A549 (cell line): ENCODE measurements around the gene PLA2G2A. TPM values are rescaled to one million over a fixed set of nuclear protein-coding genes. Genes with fewer than 3 reads are reported as not detected.

Experiments
- ATAC-seq, 2 experiments: fragments of 200-7000 bp in 1 of 2; fragments of >200 bp in 1 of 2; cut with Nextera tagmentation in 1 of 2; cut with Tn5 transposase in 1 of 2; 3 replicates each; pipeline versions ENCODE4 v1.8.0 to v1.9.1; 2018 to 2020; ENCODE audit warnings: mild to moderate bottlenecking in 1 of 2, moderate library complexity in 1 of 2
- CTCF ChIA-PET: fragments of 300-600 bp; sonication (Branson Sonifier 250); formaldehyde crosslinking; extraction: SDS; loops from one replicate; lab custom pipeline; 2021; ENCODE audit warnings: antibody characterized with exemption, inconsistent platforms; lab: Yijun Ruan, JAX
- POLR2A ChIA-PET: fragments of 350-600 bp; formaldehyde crosslinking; extraction: SDS; loops from one replicate; lab custom pipeline; 2021; ENCODE audit warnings: antibody characterized with exemption, inconsistent platforms; lab: Yijun Ruan, JAX
- DNase-seq, 2 experiments: peaks; one replicate each; pipeline versions ENCODE4 v3.0.0 to v3.0.0-alpha.2; 2011 to 2016; ENCODE audit warnings: low read depth in 1 of 2, low spot score in 1 of 2
- FAIRE-seq: peaks from 2 replicates; lab custom pipeline; 2011; peaks lifted over from hg19 to GRCh38; lab: Jason Lieb, UNC
- H3K27ac ChIP-seq, 2 experiments: fragments of >200 bp; sonication (Bioruptor Twin); formaldehyde crosslinking; 3 replicates each; pipeline ENCODE4 v1.5.1; 2016 to 2017
- H3K4me1 ChIP-seq: fragments of >200 bp; sonication (Bioruptor Twin); formaldehyde crosslinking; 3 replicates; pipeline ENCODE4 v1.6.1; 2016
- H3K4me2 ChIP-seq: fragments of >200 bp; sonication (Bioruptor Twin); formaldehyde crosslinking; 3 replicates; pipeline ENCODE4 v1.6.1; 2016
- H3K4me3 ChIP-seq: fragments of >200 bp; sonication (Bioruptor Twin); formaldehyde crosslinking; 3 replicates; pipeline ENCODE4 v1.5.1; 2016
- H3K9me3 ChIP-seq: fragments of >200 bp; sonication (Bioruptor Twin); formaldehyde crosslinking; 3 replicates; pipeline ENCODE4 v1.6.1; 2016
- CHD4 ChIP-seq: fragments of 200-600 bp; sonication (generic); IDR thresholded peaks from 2 replicates; pipeline ENCODE4 v1.6.1; 2016; ENCODE audit warnings: antibody characterized with exemption, mild to moderate bottlenecking, borderline replicate concordance
- EHF ChIP-seq: fragments of 250-450 bp; sonication (Bioruptor Pico); IDR thresholded peaks from 2 replicates; pipeline ENCODE4 v1.5.0; 2020; ENCODE audit warnings: mild to moderate bottlenecking
- FOSB ChIP-seq: fragments of 250-450 bp; sonication (Bioruptor Pico); IDR thresholded peaks from 2 replicates; pipeline ENCODE4 v1.5.0; 2020; ENCODE audit warnings: mild to moderate bottlenecking, moderate library complexity
- GATA3 ChIP-seq: IDR thresholded peaks from 2 replicates; pipeline ENCODE4 v1.6.1; 2012; ENCODE audit warnings: borderline replicate concordance
- HDAC2 ChIP-seq: fragments of 200-600 bp; sonication (generic); IDR thresholded peaks from 2 replicates; pipeline ENCODE4 v1.6.1; 2016
- HEYL ChIP-seq: fragments of 250-450 bp; sonication (Bioruptor Pico); IDR thresholded peaks from 2 replicates; pipeline ENCODE4 v1.8.0; 2021; ENCODE audit warnings: mild to moderate bottlenecking, moderate library complexity
- HOXB5 ChIP-seq: fragments of 250-450 bp; sonication (Bioruptor Pico); IDR thresholded peaks from 2 replicates; pipeline ENCODE4 v1.5.0; 2020; ENCODE audit warnings: mild to moderate bottlenecking, moderate library complexity
- JUN ChIP-seq, 2 experiments: fragments of >200 bp; sonication (Bioruptor Twin); formaldehyde crosslinking; IDR thresholded peaks; 2 replicates in 1 of 2; 3 replicates in 1 of 2; pipeline ENCODE4 v1.6.1; 2016 to 2017
- KDM1A ChIP-seq: fragments of 200-600 bp; sonication (generic); IDR thresholded peaks from 2 replicates; pipeline ENCODE4 v1.6.1; 2016; ENCODE audit warnings: low read depth, mild to moderate bottlenecking
- NR3C1 ChIP-seq: fragments of >200 bp; sonication (Bioruptor Twin); formaldehyde crosslinking; IDR thresholded peaks from 3 replicates; pipeline ENCODE4 v1.6.1; 2017
- POLR2AphosphoS2 ChIP-seq: conservative IDR thresholded peaks from 2 replicates; pipeline ENCODE4 v1.6.1; 2012; ENCODE audit warnings: low read length, improper control_type of control experiment, inconsistent platforms
- RFX5 ChIP-seq: fragments of 450-650 bp; IDR thresholded peaks from 2 replicates; pipeline ENCODE4 v1.7.1; 2014; ENCODE audit warnings: antibody characterized with exemption, mild to moderate bottlenecking, moderate library complexity
- TFCP2L1 ChIP-seq: fragments of 250-450 bp; sonication (Bioruptor Pico); IDR thresholded peaks from 2 replicates; pipeline ENCODE4 v1.5.0; 2021; ENCODE audit warnings: mild to moderate bottlenecking
- WGBS: methylation state at CpG from one replicate; pipeline ENCODE4 v1.1.6; 2017; ENCODE audit errors: missing lambda C conversion rate; 5-methylcytosine and 5-hydroxymethylcytosine counted together
- polyA plus RNA-seq, 4 experiments: library from polyadenylated mRNA; depleted of rRNA in 3 of 4; stranded (reverse); fragments of >200 nt; fragmentation: RNase III in 1 of 4; extraction: RNeasy Plus Mini Kit Qiagen cat#74134 plus additional on column Dnase treatment in 1 of 4; gene quantifications; 2 replicates in 3 of 4; 3 replicates in 1 of 4; pipeline ENCODE4 v1.2.3, GENCODE V29; 2011 to 2017
- TF ChIP-seq, protein P1 (sequence below): IDR thresholded peaks from 2 replicates; pipeline ENCODE4 v1.6.1; 2012
- TF ChIP-seq, protein P2 (sequence below): IDR thresholded peaks from 2 replicates; pipeline ENCODE4 v1.6.1; 2012
- TF ChIP-seq, protein P3 (sequence below): fragments of >200 bp; sonication (Bioruptor Twin); formaldehyde crosslinking; IDR thresholded peaks from 3 replicates; pipeline ENCODE4 v1.6.1; 2016
- TF ChIP-seq, protein P4 (sequence below): fragments of 250-450 bp; sonication (Bioruptor Pico); IDR thresholded peaks from 2 replicates; pipeline ENCODE4 v1.5.0; 2020; ENCODE audit warnings: low read depth, mild to moderate bottlenecking, moderate library complexity
- TF ChIP-seq, protein P5 (sequence below): fragments of 150-350 bp; IDR thresholded peaks from 2 replicates; pipeline ENCODE4 v1.6.1; 2014; ENCODE audit warnings: low read depth, mild to moderate bottlenecking, low read length

The PLA2G2A gene
- polyA plus RNA-seq, 2 of the 4 experiments (the other 2 are of a cell fraction) = 0.13 TPM; not detected in 1

DNA sequence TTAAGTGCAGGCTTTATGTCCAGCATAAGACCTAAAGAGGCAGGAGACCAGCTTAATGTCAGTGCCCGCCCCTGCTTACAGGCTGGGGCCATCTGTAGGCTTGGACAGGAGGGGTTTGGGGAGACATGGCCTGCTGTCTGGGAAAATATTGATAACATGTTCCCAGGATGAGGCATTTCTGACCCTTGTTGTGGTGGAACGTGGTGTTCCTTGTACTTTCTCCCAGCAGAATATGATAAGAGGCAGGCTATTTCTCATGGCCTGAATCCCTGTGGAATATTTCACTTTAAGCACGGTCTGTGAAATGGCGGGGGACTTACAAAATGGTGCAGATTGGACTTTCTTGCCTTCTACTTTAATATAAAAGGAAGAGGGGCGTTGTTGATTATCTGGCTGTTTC is 48.7 kb upstream of the PLA2G2A start:
- 19% methylated on average over 5 of the region's 5 CpGs for WGBS
- Histone ChIP-seq H3K4me1 (no peaks in the 10 kb centered on the region), H3K9me3 (no peaks in the 10 kb centered on the region), H3K4me2 (no peak overlapping the region), H3K27ac (no peak overlapping the region), H3K4me3 (no peak overlapping the region)
- DNase-seq (no peak), FAIRE-seq (no peak), ATAC-seq (no peak)
- TF ChIP-seq, protein P1, sequence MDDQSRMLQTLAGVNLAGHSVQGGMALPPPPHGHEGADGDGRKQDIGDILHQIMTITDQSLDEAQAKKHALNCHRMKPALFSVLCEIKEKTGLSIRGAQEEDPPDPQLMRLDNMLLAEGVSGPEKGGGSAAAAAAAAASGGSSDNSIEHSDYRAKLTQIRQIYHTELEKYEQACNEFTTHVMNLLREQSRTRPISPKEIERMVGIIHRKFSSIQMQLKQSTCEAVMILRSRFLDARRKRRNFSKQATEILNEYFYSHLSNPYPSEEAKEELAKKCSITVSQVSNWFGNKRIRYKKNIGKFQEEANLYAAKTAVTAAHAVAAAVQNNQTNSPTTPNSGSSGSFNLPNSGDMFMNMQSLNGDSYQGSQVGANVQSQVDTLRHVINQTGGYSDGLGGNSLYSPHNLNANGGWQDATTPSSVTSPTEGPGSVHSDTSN = no peak
- TF ChIP-seq EHF (CRISPR knock-in tag) = no peak
- TF ChIP-seq FOSB (CRISPR knock-in tag) = no peak
- no peak for TF ChIP-seq CHD4
- TF ChIP-seq HDAC2 = no peak
- TF ChIP-seq NR3C1 = no peak
- TF ChIP-seq GATA3 = no peak
- ChIA-PET CTCF (no interaction called here), POLR2A (interaction anchor here (0.5 kb wide), 1 partner anchor 24 kb away, joined by 6 read pairs; no protein-coding TSS in a partner anchor)

DNA sequence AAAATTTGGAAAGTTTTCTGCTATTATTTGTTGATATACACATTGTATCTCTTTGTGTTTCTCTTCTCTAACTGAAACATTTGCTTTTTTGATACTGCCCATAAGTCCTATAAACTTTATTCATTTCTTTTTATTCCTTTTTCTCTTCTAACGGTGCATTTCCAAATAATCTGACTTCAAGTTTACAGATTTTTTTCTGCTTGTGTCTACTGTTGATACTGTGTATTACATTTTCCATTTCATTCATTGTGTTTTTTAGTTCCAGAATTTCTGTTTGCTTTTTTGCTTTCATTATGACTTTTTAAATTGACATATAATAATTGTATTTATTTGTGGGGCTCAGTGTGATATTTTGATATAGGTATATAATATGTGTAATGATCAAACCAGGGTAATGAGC is 38.3 kb upstream of the PLA2G2A start:
- 18% methylated on average over 1 of the region's 1 CpG for WGBS
- CTCF ChIA-PET = no interaction called here
- TF ChIP-seq RFX5 (no peak), NR3C1 (no peak), HOXB5 (CRISPR knock-in tag) (no peak)
- TF ChIP-seq, protein P2, sequence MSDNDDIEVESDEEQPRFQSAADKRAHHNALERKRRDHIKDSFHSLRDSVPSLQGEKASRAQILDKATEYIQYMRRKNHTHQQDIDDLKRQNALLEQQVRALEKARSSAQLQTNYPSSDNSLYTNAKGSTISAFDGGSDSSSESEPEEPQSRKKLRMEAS = no peak
- no peak overlapping the region for H3K27ac ChIP-seq
- H3K4me1 ChIP-seq = no peaks in the 10 kb centered on the region
- H3K9me3 ChIP-seq = peaks cover 4% of the 10 kb centered on the region; the same call in 1 of the 3 replicates
- no peak overlapping the region for H3K4me3 ChIP-seq
- no peak overlapping the region for H3K4me2 ChIP-seq
- ATAC-seq (no peak), FAIRE-seq (no peak), DNase-seq (no peak)
- POLR2A ChIA-PET = no interaction called here

DNA sequence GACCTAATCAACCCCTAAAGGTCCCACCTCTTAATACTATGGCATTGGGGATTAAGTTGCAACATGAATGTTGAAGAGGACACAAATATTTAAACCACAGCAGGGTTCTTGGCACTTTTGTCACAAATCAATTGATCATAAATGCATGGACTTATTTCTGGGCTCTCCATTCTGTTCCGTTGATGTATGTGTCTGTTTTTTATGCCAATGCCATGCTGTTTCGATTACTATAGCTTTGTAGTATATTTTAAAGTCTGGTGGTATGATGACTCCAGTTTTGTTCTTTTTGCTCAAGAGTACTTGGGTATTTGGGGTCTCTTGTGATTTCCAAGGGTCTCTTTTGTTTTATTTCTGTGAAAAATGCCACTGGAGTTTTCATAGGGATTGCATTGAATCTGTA is 34.7 kb upstream of the PLA2G2A start:
- H3K4me1 ChIP-seq = no peaks in the 10 kb centered on the region
- no peak overlapping the region for H3K4me3 ChIP-seq
- no peak overlapping the region for H3K4me2 ChIP-seq
- no peak overlapping the region for H3K27ac ChIP-seq
- ATAC-seq (no peak), DNase-seq (no peak), FAIRE-seq (no peak)
- H3K9me3 ChIP-seq = peaks cover 4% of the 10 kb centered on the region; the same call in 1 of the 3 replicates
- CTCF ChIA-PET = interaction anchor here (0.9 kb wide), 1 partner anchor 52 kb away, joined by 3 read pairs; no protein-coding TSS in a partner anchor
- TF ChIP-seq KDM1A = no peak
- no peak for TF ChIP-seq HEYL (CRISPR knock-in tag)
- TF ChIP-seq JUN (IDR thresholded peaks at IDR 0.05) = no peak
- TF ChIP-seq POLR2AphosphoS2 = no peak
- TF ChIP-seq, protein P3, sequence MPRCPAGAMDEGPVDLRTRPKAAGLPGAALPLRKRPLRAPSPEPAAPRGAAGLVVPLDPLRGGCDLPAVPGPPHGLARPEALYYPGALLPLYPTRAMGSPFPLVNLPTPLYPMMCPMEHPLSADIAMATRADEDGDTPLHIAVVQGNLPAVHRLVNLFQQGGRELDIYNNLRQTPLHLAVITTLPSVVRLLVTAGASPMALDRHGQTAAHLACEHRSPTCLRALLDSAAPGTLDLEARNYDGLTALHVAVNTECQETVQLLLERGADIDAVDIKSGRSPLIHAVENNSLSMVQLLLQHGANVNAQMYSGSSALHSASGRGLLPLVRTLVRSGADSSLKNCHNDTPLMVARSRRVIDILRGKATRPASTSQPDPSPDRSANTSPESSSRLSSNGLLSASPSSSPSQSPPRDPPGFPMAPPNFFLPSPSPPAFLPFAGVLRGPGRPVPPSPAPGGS = no peak
- TF ChIP-seq TFCP2L1 (CRISPR knock-in tag) = no peak
- TF ChIP-seq, protein P4, sequence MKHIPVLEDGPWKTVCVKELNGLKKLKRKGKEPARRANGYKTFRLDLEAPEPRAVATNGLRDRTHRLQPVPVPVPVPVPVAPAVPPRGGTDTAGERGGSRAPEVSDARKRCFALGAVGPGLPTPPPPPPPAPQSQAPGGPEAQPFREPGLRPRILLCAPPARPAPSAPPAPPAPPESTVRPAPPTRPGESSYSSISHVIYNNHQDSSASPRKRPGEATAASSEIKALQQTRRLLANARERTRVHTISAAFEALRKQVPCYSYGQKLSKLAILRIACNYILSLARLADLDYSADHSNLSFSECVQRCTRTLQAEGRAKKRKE (CRISPR knock-in tag) = no peak
- TF ChIP-seq, protein P5, sequence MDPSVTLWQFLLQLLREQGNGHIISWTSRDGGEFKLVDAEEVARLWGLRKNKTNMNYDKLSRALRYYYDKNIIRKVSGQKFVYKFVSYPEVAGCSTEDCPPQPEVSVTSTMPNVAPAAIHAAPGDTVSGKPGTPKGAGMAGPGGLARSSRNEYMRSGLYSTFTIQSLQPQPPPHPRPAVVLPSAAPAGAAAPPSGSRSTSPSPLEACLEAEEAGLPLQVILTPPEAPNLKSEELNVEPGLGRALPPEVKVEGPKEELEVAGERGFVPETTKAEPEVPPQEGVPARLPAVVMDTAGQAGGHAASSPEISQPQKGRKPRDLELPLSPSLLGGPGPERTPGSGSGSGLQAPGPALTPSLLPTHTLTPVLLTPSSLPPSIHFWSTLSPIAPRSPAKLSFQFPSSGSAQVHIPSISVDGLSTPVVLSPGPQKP = no peak
- TF ChIP-seq, protein P2 = no peak
- WGBS = 2% methylated on average over 2 of the region's 2 CpGs
- POLR2A ChIA-PET = no interaction called here
